K562 (cell line): ENCODE data around the gene ZBTB20. TPM values are rescaled to one million over a fixed set of nuclear protein-coding genes. Genes with fewer than 3 reads are reported as not detected.

Source experiments
- ATAC-seq: fragments of 200-7000 bp; cut with Tn5 transposase; 3 replicates; pipeline ENCODE4 v1.9.1; 2020; ENCODE audit warnings: moderate library complexity
- BruUV-seq: library from RNA; stranded (reverse); fragments of 400-500 nt; replicated peaks from 2 replicates; lab custom pipeline; 2021; lab: Mats Ljungman, UMichigan
- CTCF ChIA-PET: fragments of 300-600 bp; formaldehyde crosslinking; extraction: SDS; loops from one replicate; lab custom pipeline; 2021; ENCODE audit warnings: low intra/inter-chr PET ratio; lab: Yijun Ruan, JAX
- POLR2A ChIA-PET: fragments of 300-600, 350-650 bp; sonication (Branson Sonifier 250); formaldehyde crosslinking; extraction: SDS; loops from one replicate; lab custom pipeline; 2021; ENCODE audit warnings: antibody characterized with exemption, inconsistent platforms; lab: Yijun Ruan, JAX
- DNase-seq, 4 experiments: peaks; one replicate each; pipeline versions ENCODE4 v3.0.0 to v3.0.0-alpha.2; 2011 to 2018; ENCODE audit warnings: low spot score in 3 of 4, mixed read lengths in 3 of 4; ENCODE audit errors: extremely low read depth in 1 of 4
- FAIRE-seq: peaks from 2 replicates; lab custom pipeline; 2011; peaks lifted over from hg19 to GRCh38; lab: Jason Lieb, UNC
- H2AFZ ChIP-seq: 2 replicates; pipeline ENCODE4 v1.6.0; 2011; ENCODE audit warnings: low read depth, low read length, control low read depth, inconsistent platforms
- H3K27ac ChIP-seq: fragments of 200-600 bp; 3 replicates; pipeline ENCODE4 v1.8.0; 2011; ENCODE audit warnings: low read depth, mild to moderate bottlenecking, control low read depth, inconsistent platforms, low read length, moderate library complexity, mixed read lengths; ENCODE audit errors: extremely low read depth
- H3K27me3 ChIP-seq, 2 experiments: fragments of 300-600 bp in 1 of 2; 2 replicates in 1 of 2; 3 replicates in 1 of 2; pipeline versions ENCODE4 v1.6.0 to v1.8.0; 2011; ENCODE audit warnings: inconsistent platforms in 2 of 2, low read length in 2 of 2, mild to moderate bottlenecking in 1 of 2, mixed read lengths in 1 of 2, moderate library complexity in 1 of 2; ENCODE audit not compliant: control insufficient read depth in 2 of 2, insufficient read depth in 2 of 2
- H3K36me3 ChIP-seq: fragments of 300-600 bp; 3 replicates; pipeline ENCODE4 v1.8.0; 2011; ENCODE audit warnings: mild to moderate bottlenecking, low read length, inconsistent platforms; ENCODE audit not compliant: control insufficient read depth, insufficient read depth
- H3K4me1 ChIP-seq, 2 experiments: fragments of 200-600 bp in 1 of 2; replicated peaks in 1 of 2; 2 replicates in 1 of 2; 3 replicates in 1 of 2; pipeline versions ENCODE4 v1.5.1 to v1.8.0; 2011; ENCODE audit warnings: inconsistent platforms in 2 of 2, low read length in 2 of 2, mild to moderate bottlenecking in 1 of 2, mixed read lengths in 1 of 2, moderate library complexity in 1 of 2; ENCODE audit not compliant: control insufficient read depth in 2 of 2, insufficient read depth in 2 of 2
- H3K4me2 ChIP-seq: 2 replicates; pipeline ENCODE4 v1.6.1; 2011; ENCODE audit warnings: low read length, control low read depth, inconsistent platforms, mixed read lengths; ENCODE audit not compliant: insufficient read depth
- H3K4me3 ChIP-seq: fragments of 200-600 bp; sonication (generic), shearing (Covaris generic); 2 replicates; pipeline ENCODE4 v1.5.1; 2016; ENCODE audit warnings: control low read depth, inconsistent platforms
- H3K79me2 ChIP-seq: fragments of 200-600 bp; 3 replicates; pipeline ENCODE4 v1.8.0; 2011; ENCODE audit warnings: low read length, inconsistent platforms; ENCODE audit not compliant: control insufficient read depth, insufficient read depth
- H3K9ac ChIP-seq, 2 experiments: 2 replicates each; pipeline versions ENCODE4 v1.6.0 to v1.6.1; 2011; ENCODE audit warnings: low read depth in 2 of 2, low read length in 2 of 2, control low read depth in 1 of 2, inconsistent platforms in 1 of 2, mild to moderate bottlenecking in 1 of 2, mixed read lengths in 1 of 2; ENCODE audit not compliant: insufficient read depth in 1 of 2
- H3K9me1 ChIP-seq: one replicate; pipeline ENCODE4 v1.6.0; 2011; ENCODE audit warnings: inconsistent platforms, mild to moderate bottlenecking, low read length, moderate library complexity; ENCODE audit not compliant: control insufficient read depth, insufficient read depth
- H3K9me3 ChIP-seq: replicated peaks from 2 replicates; pipeline ENCODE4 v1.5.1; 2011; ENCODE audit warnings: low read depth, low read length, inconsistent platforms; ENCODE audit not compliant: control insufficient read depth, insufficient read depth
- H4K20me1 ChIP-seq: replicated peaks from 2 replicates; pipeline ENCODE4 v1.6.1; 2011; ENCODE audit warnings: low read length, inconsistent platforms, mixed read lengths; ENCODE audit not compliant: control insufficient read depth, insufficient read depth
- EP400 ChIP-seq: fragments of 450-650 bp; IDR thresholded peaks from 2 replicates; pipeline ENCODE4 v1.6.1; 2017; ENCODE audit warnings: antibody characterized with exemption, mild to moderate bottlenecking, moderate library complexity
- HDAC6 ChIP-seq: IDR thresholded peaks from 2 replicates; pipeline ENCODE4 v1.6.1; 2012; ENCODE audit warnings: low read depth, mild to moderate bottlenecking, control low read depth, inconsistent platforms, low read length, moderate library complexity
- STAT5B ChIP-seq: fragments of 250-450 bp; sonication (Bioruptor Pico); IDR thresholded peaks from 2 replicates; pipeline ENCODE4 v1.8.0; 2021; ENCODE audit warnings: mild to moderate bottlenecking, inconsistent platforms
- TEAD1 ChIP-seq, 2 experiments: fragments of 450-650 bp in 1 of 2; sonication (generic) in 1 of 2; formaldehyde crosslinking; IDR thresholded peaks; 2 replicates each; pipeline versions ENCODE4 v1.4.0 to v1.8.0; 2020 to 2022; ENCODE audit warnings: mild to moderate bottlenecking in 2 of 2, missing genetic modification reagents in 1 of 2
- WGBS: fragments of 100-300 bp; shearing (Covaris generic); methylation state at CpG from one replicate; pipeline ENCODE4 v1.1.6; 2016; ENCODE audit warnings: low coverage, mixed read lengths; ENCODE audit not compliant: insufficient coverage; ENCODE audit errors: missing lambda C conversion rate; 5-methylcytosine and 5-hydroxymethylcytosine counted together
- in situ Hi-C: fragments of 300-500 bp; cut with MboI; formaldehyde crosslinking; loops from 4 replicates; pipeline ENCODE4 v1.15.0; 2018; ENCODE audit warnings: inconsistent platforms, mixed read lengths
- intact Hi-C: fragments of 100-400 bp; cut with micrococcal nuclease; formaldehyde crosslinking; loops from 2 replicates; pipeline ENCODE4 v1.14.2; 2022
- polyA plus RNA-seq, 8 experiments: library from polyadenylated mRNA; depleted of rRNA in 4 of 8; stranded (reverse) in 5 of 8; unstranded in 3 of 8; fragments of >200 nt; fragmentation: Nextera tagmentation in 2 of 8; fragmentation: Illumina TruSeq in 1 of 8; extraction: Ambion mirVana in 2 of 8; extraction: Trizol in 1 of 8; gene quantifications; 2 replicates each; pipeline versions ENCODE4 v1.2.1 to v1.2.3, GENCODE V29; 2011 to 2014; ENCODE audit warnings: inconsistent platforms in 1 of 8, missing spikeins in 1 of 8
- total RNA-seq, 7 experiments: library from RNA; depleted of rRNA in 6 of 7; stranded (reverse); fragments of >200 nt in 6 of 7; fragmentation: Illumina TruSeq in 2 of 7; extraction: Trizol in 2 of 7; gene quantifications; 2 replicates each; pipeline versions ENCODE4 v1.2.1 to v1.2.3, GENCODE V29; 2011 to 2021; ENCODE audit warnings: low replicate concordance in 1 of 7
- TF ChIP-seq, protein P1 (sequence below): fragments of 200-800 bp; sonication (Bioruptor generic); IDR thresholded peaks from 2 replicates; pipeline ENCODE4 v1.6.1; 2017; ENCODE audit warnings: missing genetic modification characterization, missing compliant biosample characterization
- TF ChIP-seq, protein P2 (sequence below): fragments of 150-350 bp; conservative IDR thresholded peaks from 2 replicates; pipeline ENCODE4 v1.6.1; 2014; ENCODE audit warnings: low read length

The ZBTB20 gene
- total and polyA plus RNA-seq, 9 of the 15 experiments (the other 6 are each of a cell fraction or from before 2014, with no cell fraction given), result 0.17 to 1.7 (median 0.45) TPM

DNA sequence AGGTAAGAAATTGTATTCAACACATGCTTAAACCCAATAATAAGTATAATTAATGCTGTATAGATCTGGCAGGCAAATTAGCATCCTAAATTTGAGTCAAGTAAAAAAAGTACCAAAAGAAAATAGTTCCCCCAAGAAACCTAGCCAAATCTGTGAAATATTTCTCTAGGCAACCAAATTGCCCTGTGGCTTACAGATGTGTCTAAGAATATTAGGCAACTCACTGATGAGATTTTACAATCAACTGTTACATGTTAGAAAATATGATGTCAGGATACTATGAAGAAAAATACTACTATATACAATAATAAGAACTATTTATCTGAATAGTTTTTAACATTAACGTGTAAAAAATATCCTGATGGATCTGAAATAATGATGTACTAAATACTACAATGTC lies 456.2 kb downstream of the ZBTB20 start:
- no peaks in the 10 kb centered on the region for H3K27me3 ChIP-seq
- BruUV-seq, result no TSS peak
- no peaks in the 10 kb centered on the region for H3K4me1 ChIP-seq
- H3K27ac ChIP-seq, result no peak overlapping the region
- ChIA-PET CTCF (no interaction called here), POLR2A (no interaction called here)
- no peak for TF ChIP-seq HDAC6
- TF ChIP-seq STAT5B (CRISPR knock-in tag), result no peak
- TF ChIP-seq, protein P1, sequence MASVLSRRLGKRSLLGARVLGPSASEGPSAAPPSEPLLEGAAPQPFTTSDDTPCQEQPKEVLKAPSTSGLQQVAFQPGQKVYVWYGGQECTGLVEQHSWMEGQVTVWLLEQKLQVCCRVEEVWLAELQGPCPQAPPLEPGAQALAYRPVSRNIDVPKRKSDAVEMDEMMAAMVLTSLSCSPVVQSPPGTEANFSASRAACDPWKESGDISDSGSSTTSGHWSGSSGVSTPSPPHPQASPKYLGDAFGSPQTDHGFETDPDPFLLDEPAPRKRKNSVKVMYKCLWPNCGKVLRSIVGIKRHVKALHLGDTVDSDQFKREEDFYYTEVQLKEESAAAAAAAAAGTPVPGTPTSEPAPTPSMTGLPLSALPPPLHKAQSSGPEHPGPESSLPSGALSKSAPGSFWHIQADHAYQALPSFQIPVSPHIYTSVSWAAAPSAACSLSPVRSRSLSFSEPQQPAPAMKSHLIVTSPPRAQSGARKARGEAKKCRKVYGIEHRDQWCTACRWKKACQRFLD (CRISPR knock-in tag), result no peak
- no peak for TF ChIP-seq EP400
- TF ChIP-seq, protein P2, sequence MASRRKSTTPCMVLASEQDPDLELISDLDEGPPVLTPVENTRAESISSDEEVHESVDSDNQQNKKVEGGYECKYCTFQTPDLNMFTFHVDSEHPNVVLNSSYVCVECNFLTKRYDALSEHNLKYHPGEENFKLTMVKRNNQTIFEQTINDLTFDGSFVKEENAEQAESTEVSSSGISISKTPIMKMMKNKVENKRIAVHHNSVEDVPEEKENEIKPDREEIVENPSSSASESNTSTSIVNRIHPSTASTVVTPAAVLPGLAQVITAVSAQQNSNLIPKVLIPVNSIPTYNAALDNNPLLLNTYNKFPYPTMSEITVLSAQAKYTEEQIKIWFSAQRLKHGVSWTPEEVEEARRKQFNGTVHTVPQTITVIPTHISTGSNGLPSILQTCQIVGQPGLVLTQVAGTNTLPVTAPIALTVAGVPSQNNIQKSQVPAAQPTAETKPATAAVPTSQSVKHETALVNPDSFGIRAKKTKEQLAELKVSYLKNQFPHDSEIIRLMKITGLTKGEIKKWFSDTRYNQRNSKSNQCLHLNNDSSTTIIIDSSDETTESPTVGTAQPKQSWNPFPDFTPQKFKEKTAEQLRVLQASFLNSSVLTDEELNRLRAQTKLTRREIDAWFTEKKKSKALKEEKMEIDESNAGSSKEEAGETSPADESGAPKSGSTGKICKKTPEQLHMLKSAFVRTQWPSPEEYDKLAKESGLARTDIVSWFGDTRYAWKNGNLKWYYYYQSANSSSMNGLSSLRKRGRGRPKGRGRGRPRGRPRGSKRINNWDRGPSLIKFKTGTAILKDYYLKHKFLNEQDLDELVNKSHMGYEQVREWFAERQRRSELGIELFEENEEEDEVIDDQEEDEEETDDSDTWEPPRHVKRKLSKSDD, result no peak
- no peak for TF ChIP-seq TEAD1 (CRISPR knock-in tag; IDR thresholded peaks at IDR 0.05)
- H3K9me1 ChIP-seq, result no peaks in the 10 kb centered on the region
- no peaks in the 10 kb centered on the region for H3K79me2 ChIP-seq
- FAIRE-seq (no peak), DNase-seq (no peak), ATAC-seq (no peak)
- intact Hi-C loops, result no loop called here
- H4K20me1 ChIP-seq, result no peaks in the 10 kb centered on the region
- H2AFZ ChIP-seq, result no peak overlapping the region
- in situ Hi-C loops, result no loop called here
- no peaks in the 10 kb centered on the region for H3K36me3 ChIP-seq
- 0% methylated on average over 1 of the region's 1 CpG for WGBS
- H3K4me2 ChIP-seq, result no peak overlapping the region
- no peak overlapping the region for H3K9ac ChIP-seq
- no peaks in the 10 kb centered on the region for H3K9me3 ChIP-seq
- H3K4me3 ChIP-seq, result no peak overlapping the region
